GDM1 (cell line): ENCODE data around the gene ROBO1.

Experiments
- DNase-seq: peaks from one replicate; lab custom pipeline; 2025; lab: John Stamatoyannopoulos, UW

The ROBO1 gene

DNA sequence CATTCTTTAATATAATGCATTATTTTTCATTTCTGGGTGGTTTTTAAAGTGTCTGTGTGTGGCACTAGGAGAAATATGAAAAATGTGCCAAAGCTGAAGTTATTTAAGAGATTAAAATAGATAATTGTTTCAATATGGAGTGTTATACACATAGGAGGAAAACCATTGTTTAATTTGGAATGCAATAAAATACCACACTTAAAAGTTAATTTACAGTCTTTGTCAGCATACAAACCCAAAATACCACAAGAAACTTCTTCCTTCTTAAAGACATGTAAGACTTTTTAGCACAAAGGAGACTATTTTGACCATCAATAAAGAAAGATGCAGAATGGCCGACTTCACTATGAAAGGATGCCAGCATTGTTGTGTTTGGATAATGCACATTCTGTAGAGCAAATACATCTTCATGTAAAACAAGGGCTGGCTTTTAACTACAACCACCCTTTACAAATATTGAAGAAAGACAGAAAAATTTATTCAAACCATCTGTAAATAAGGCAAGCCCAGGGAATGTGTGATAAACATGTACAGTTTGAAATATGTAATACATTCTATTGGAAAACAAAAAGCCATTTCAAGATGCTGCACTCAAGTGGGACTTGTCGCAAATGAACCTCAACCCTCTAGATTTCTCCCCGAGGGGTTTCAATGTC is 1146.6 kb downstream of the ROBO1 start:
- no peak for DNase-seq

DNA sequence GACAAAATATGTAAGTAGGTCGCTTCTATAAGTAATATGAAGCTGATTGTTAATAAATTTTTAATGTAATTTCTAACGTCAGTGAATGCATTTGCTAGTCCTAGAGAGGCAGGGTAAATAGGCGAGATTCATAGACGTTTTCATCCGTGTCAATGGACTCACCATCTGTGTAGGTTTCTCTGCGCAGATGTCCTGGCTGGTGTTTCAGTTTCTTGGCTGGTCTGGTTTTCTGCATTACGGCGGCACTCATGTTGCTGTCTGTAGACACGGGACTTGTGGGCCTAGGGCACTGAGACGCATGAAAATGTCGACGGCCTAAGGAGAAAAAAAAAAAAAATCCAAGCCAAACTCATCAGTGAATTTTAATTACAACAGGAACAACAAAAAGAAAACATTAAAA is 1153.3 kb downstream of the ROBO1 start:
- DNase-seq, result no peak

DNA sequence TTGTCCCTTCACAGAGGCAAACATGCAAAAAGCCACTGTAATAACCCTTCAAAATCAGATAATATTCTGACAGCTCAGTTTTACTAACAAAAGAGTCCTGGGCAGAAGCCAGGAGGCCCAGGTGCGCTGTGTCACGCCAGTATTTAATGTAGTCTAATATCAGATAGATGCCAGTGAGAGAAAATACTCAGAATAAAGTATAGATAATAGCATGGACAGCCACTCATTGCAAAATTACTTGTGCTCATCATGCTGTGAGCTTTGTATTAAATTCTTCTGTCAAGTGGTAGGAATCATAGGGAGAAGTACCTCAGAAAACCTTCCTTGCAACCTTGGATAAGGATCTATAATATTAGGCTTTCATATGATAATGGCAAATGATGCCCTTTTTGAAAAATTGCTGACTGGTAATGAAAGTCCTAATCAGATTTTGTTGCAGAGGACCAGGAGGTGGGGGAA is 1154.3 kb downstream of the ROBO1 start:
- DNase-seq, result no peak

DNA sequence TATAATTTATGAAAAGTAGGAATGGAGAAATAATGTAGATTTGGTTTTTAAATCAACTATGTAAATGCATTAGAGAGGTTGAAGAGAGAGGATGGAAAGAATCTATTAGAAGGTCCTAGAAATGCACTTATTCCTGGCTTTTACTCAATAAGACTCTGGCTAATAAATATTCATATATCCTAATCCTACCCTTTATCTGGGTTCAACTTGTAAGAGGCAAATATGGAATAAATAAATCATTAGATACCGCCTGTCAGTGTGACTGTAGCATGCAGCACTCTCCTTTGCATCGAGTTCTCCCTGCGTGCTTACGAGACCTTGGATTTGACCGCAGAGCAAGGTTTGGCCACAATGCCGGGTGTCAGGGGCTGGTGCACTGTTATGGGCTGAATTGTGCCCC is 1156.5 kb downstream of the ROBO1 start:
- no peak for DNase-seq

DNA sequence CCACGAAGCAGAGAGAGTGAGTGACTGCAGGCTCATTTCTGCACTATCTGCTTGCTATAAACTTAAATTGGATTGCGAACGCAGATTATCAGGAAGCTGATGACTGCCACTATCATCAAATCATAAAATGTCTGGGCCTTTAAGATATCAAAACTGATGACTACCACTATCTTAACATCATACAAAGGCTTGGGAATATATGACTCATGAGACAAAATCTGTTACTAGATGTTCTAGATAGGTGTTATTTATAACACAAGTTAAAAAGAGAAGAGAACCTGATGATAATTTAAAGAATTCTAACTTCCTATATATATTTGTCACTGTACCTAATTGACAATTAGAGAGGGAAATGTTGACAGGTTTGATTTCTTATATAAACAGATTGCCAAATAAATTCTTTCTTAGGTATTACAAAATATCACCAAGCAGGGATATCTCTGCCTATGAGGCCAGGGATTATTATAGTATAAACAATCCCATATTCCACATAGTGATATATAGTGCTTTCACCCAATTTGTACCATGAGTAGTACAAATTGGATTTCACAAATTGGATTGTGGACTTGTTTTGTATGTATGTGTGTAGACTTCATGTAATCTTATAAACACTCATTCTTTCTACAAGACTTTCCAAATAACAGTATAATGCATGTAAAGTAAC is 1157.2 kb downstream of the ROBO1 start:
- no peak for DNase-seq

DNA sequence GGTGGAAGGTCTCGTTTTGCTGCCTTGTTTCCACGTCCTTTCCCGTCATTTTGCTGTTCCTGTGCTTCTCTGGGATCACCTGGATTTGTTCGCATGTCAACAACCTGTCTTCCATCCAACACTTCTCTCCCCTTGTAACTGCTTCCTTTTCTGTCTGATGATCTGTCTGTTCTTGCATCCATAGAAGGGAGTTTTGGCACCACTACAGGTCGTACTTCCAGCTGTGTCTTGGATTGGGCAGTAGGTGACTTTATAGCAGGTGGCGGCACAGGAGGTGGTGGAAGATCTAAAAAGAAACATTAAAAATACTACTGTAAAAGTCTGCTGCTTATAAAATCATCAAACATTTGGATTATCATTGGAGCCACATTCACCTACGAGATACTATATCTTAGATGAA is 1161.0 kb downstream of the ROBO1 start:
- no peak for DNase-seq

DNA sequence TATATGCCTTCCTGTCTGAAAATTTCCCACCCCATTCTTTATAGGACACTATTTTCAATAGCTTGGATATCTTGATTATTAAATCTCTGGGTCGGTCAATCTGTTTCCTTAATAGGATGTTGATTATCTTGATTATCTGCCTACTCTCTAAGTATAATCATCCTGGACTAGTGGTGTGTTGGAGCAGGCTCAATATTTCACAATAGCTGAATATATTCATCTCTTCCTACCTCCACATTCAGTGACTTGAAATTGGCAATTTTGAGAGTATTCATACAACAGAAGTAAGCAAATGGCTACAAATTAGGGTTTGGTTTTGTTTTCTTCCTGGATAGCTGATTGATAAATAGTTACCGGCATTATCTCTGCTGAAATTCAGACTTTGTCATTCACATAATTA is 1162.6 kb downstream of the ROBO1 start:
- no peak for DNase-seq

DNA sequence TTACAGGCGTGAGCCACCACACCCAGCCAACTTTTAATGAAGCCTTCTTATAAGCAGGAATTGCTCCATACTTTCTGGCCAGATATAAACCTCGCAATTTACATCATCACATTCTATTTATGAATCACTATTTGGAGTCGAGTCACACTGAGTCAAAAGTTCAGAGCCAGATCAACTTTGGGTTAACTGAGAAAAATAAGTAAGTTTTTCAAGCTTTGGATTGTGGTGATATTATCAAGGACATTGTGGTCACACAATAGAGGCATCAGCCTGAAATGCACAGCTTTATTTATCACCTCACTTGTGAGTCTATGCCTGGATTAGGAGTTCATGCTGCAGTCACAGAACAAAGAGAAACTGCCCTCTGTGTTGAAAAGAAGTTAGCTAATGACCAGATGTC is 1163.5 kb downstream of the ROBO1 start:
- DNase-seq, result no peak

DNA sequence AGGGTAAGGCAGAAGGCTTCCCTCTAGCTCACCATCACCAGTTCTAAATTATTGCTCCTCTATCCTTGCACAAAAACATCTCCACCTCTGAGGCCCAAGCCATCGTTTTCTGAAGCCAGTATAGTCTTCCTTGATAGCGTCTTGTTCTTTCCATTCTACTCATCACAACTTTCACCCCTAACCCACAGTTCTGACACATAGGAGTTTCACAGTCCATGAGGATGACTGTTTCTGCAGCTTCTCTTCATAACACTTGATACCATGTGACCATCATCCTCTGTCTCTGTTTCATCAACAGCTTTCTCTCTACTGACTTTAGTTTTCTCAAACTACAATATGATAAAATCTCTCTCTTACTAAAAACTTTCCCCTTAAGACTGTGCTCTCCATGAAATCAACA is 1166.5 kb downstream of the ROBO1 start:
- DNase-seq, result no peak

DNA sequence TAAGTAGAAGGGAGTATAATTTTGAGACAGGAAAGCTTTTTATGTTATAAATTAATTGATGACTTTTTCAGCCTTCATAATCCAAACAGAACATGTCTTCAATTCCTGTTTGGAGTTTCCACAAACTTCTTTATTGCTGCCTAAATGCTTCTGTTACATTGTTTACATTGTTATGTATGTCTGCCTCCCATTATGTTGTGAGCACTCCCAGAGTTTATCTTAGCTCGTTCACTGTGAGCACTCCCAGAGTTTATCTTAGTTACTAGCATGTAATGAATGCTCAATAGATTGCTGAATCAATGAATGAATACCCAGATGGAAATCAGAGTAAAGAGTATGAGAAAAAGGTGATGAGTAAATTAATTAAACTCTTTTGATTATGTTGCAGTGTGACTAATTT is 1178.0 kb downstream of the ROBO1 start:
- DNase-seq, result no peak

DNA sequence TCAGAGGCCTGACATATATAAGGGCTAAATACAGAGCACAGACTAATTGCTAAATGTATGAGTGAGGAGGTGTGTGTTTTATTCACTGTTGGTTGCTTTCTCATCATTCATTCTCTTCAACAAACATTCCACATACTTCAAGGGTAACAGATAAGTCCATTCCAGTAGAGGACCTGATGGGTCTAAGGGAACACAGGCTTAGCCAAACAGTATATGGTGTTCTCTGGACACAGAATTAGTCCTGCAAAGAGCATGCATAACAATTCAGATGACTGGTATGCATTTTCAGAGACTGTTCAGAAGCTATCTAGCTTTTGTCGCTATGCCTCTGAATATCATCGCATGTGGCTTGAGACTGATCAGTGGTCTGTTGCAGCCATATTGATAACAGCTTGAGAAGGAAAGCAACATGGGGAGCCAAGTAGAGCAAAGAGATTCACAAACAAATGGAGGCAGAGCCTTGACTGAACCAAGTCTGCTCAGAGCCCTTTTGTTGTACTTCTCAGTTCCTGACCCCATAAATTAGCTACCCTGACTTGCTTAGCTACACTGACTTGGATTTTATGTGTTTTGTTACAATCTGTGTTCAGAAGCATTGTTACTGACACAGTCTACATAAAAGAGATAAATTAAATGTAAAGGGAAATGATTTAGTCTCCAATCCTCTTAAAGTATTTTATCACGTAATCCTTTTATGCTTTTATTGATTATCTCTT is 1178.7 kb downstream of the ROBO1 start:
- DNase-seq, result no peak

DNA sequence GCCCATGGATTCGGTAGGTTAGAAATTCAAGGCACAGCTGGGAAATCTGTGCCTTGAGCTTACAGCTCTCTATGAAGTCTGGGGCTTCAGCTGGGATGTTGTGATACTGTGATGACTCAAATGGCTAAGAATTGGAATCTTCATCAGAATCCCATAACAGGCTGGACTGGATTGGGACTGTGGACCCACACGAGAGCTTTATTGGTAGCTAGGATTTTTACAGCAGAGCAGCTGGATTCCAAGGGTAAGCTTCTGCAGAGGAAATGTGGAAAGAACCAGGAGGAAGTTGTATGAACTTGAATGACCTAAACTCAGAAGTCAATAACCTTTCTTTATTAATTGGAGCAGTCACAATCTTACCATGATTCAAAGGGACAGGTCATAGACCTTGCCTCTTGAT is 1187.1 kb downstream of the ROBO1 start:
- no peak for DNase-seq

DNA sequence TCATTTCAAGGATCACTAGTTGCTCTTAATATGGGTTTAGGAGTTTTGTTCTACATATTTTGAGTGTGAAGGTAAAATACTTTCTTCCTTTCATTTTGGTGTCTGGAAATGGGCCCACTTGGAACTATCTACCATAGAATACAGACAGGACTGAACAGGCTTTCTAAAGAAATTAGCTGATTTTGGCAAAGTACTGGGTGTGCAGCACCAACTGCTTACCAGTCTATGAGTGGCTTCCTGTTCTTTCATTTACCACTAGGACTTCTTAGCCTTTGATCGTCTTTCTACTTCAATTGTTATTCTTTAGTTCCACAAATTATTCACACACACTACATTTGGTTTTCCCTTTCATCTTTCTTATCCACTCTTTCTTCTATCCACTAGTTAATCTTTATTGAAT is 1196.3 kb downstream of the ROBO1 start:
- DNase-seq, result no peak

DNA sequence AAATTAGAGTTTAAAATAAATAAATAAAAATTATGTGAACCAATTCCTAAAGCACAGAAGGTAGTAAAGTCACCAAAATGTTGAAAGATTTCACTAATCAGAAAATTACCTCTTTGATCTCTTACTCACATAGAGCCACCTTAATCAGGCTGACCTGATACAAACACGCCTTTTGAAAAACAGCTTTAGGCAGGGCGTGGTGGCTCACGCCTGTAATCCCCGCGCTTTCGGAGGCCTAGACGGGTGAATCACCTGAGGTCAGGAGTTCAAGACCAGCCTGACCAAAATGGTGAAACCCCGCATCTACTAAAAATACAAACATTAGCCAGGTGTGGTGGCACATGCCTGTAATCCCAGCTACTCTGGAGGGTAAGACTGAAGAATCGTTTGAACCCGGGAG is 1197.3 kb downstream of the ROBO1 start:
- no peak for DNase-seq

DNA sequence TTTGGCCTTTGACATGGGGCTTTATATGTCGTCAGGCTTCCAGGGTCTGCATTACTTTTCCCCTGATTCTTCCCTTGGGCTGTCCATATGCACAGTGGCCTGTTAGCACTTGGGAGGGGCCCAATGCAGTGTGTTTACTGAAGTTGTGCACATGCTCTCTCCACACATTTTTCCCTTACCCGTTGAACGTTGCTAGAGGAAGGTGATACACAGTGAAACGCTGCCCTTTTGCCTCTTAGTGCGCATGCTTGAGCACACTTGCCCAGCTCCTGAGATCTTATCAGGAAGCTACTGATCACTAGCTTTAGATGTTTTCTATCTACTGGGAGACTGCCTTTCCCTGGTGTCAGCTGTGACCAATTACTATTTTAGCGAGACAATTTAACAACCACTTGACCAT is 1198.0 kb downstream of the ROBO1 start:
- no peak for DNase-seq

DNA sequence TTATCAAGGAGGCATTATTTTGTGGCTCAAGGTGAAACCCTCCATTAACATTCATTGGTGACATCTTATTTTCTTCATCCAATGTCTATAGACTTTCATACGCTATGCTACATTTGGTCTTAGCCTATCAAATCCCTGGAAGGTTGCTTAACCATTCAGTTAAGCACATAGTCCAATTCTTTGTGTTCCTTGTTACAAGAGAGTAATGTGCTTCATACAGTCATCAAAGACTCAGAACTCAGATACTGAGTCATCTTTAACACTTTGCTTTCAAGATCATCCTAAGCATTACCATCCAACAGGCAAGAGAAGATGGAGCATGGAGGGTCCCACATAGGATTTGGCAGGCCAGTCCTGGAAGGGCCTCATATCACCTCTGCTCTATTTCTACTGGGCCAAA is 1202.1 kb downstream of the ROBO1 start:
- DNase-seq, result no peak

DNA sequence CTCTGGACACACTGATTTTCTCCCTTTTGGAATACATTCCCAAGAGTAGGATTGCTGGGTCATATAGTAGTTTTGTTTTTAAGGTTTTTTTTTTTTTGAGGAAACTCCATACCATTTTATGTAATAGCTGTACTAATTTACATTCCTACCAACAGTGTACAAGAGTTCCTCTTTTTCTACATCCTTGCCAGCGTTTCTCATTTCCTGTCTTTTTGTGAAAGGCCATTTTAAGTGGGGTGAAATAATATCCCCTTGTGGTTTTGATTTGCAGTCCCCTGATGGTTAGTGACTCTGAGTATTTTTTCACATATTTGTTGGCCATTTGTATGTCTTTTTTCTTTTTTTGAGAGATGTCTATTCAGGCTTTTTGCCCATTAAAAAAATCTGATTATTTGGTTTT is 1205.5 kb downstream of the ROBO1 start:
- no peak for DNase-seq
